ENCODE data around the gene MKX.

Gene MKX

DNA sequence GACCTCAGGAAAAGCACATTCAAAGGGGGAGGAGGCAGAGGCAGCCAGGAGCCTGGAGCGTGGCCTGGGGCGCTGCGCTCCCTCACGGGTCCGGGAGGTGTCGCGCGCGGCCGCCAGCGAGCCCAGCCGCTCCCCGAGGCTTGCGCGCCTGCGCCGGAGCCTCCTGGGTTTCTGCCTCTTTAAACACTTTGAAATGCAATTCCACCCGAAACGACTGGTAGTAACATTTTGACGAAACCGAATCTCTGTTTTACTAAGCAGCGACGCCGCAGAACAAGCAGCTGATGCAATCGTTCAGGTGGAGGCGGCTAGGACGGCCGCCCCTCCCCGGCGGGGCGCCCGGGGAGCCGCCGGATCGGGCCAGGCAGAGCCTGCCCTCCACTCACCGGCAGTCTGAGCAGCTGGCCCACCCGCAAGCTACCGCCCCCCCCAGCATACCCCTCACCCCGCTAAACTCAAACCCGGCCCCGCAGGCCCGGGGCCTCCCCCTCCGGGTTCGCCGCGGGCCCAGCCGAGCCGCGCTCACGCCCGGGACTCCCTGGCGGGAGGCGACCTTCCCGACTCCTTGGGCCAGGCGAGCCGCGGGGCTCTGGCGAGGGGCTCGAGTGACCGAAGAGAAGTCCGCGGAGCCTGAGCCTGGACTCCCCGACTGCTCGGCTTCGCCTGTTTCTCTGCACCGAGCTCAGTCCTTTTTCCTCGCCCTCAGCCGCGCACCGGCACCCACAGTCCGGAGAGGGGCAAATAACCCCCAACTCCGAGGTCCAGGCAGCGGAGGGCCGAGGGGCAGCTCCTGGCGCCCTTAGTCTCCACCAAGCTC is 3.2 kb downstream of the MKX start:
- no peak for DNase-seq (ENCODE audit: low read depth)

GRCh38 chr10:27741173-27742091 is 4.2 kb downstream of the MKX start:
- DNase-seq (ENCODE audit: low read depth): no peak

DNA sequence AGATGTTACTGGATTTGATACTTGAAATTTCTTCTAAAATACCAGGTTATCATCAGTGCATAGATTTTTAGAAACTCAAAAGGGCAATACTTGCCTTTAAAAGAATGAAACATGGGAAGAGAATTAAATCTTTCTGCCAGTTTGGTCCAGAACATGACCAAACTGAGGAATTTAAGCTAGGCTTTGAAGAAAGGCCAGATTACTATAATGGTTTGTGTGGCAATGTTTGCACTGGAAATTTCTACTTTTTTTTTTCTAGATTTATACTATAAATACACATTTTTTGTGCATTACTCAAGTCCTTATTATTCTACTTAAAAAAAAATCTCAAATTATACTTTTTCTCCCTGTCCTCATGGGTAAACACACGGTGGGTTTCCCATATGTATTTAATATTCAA is 9.2 kb downstream of the MKX start:
- no peak for DNase-seq (ENCODE audit: low read depth)

- no peak for DNase-seq (ENCODE audit: low read depth)
Measured at GRCh38 chr10:27730041-27730440, 15.6 kb downstream of the MKX start.

DNA sequence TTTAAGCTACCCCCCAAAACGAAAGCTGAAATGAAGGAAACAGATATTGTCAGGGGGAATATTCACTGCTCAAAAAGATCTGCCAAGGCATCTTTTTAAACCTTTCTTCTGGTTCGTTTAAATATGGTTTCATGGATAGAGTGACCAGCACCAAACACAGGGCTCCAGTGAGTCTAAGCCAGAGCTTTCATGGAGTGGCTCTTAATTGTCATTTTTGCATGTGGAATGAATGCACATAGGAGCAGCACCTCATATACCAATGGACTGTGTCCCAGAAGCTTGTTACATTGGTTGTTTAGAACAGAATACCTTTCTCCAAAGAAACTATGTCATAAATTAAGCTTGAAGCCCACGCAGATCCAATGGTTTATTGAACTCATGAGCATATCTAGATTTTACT is 17.3 kb downstream of the MKX start:
- no peak for DNase-seq (ENCODE audit: low read depth)

- DNase-seq (ENCODE audit: low read depth): no peak
Measured at GRCh38 chr10:27724287-27724686, 21.3 kb downstream of the MKX start.

GRCh38 chr10:27723436-27723835 is 22.2 kb downstream of the MKX start:
- DNase-seq (ENCODE audit: low read depth): no peak

- no peak for DNase-seq (ENCODE audit: low read depth)
Measured at GRCh38 chr10:27720529-27720928, 25.1 kb downstream of the MKX start.

GRCh38 chr10:27719052-27719451 is 26.6 kb downstream of the MKX start:
- DNase-seq (ENCODE audit: low read depth): no peak

- DNase-seq (ENCODE audit: low read depth): no peak
Measured at GRCh38 chr10:27717861-27718260, 27.8 kb downstream of the MKX start.

GRCh38 chr10:27717224-27717623 is 28.4 kb downstream of the MKX start:
- no peak for DNase-seq (ENCODE audit: low read depth)

DNA sequence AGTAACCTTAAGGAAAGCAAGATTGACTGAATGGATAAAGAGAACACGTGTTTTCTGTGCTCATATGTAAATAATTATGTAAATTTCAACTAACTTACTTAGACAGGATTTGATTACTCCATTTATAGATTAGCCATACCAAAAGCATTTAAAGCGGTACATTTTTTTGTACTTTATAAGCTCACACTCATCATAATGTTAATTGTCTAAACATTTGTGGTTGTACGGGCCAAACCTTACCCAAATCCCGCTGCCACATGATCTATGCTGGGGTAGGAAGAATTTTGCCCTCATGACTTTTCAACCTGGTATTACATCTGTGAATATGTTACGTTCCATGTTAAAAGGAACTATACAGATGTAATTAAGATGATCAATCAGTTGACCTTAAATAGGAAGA is 29.1 kb downstream of the MKX start:
- DNase-seq (ENCODE audit: low read depth): no peak

- DNase-seq (ENCODE audit: low read depth): no peak
Measured at GRCh38 chr10:27715505-27715904, 30.1 kb downstream of the MKX start.

DNA sequence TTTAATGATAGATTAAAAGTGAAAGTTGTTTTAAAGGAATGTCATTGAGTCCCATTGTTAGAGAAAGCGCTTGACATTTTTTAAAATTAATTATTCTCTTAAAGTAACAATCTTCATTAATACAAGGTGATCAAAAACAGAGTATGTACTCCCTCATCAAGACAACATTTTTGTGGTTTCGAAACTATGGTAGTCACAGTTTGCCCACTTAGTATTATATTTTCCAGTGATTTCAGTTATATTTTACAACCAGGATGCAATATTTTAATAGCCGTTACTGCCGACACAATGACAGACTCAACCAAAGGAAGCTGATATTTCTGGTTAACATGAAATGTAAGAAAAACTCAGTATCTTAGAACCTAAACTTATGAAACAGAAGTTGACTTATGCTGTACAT is 31.3 kb downstream of the MKX start:
- no peak for DNase-seq (ENCODE audit: low read depth)

- no peak for DNase-seq (ENCODE audit: low read depth)
Measured at GRCh38 chr10:27713941-27714340, 31.7 kb downstream of the MKX start.

DNA sequence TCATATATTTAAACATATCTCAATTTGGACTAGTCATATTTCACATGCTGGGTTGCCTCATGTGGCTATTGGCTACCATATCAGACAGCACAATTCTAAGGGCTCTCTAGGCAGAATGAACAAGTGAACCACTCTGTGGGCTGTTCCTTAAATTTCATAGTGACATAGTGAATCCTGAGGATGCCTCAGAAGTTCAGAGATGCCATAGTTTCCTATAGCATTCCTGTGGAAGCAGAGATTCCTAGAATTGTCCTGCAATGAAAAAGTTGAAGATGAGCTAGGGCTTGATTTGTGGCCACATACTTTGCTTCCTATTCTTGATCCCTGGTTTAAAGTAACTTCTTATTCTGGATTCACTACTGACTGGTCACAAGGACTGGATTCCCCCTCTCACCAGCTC is 35.6 kb downstream of the MKX start:
- DNase-seq (ENCODE audit: low read depth): no peak

DNA sequence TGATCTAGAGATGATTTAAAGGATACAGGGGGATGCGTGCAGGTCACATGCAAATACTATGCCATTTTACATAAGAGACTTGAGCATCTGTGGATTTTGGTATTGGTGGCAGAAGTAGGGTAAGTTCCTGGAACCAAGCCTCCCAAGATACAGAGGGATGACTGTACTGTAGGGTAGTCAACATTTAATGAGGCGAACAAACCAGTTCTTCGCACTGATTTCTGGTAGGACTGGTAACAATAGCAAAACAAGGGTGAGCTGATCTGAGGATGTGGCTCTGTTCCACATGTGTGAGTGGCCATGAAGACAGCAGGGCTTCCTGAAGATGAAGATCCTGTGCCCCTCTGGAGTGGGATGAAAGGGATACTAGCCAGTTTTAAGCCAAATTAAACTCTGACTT is 36.3 kb downstream of the MKX start:
- DNase-seq (ENCODE audit: low read depth): no peak

- no peak for DNase-seq (ENCODE audit: low read depth)
Measured at GRCh38 chr10:27701938-27702537, 43.6 kb downstream of the MKX start.

- no peak for DNase-seq (ENCODE audit: low read depth)
Measured at GRCh38 chr10:27699776-27700175, 45.8 kb downstream of the MKX start.

- DNase-seq (ENCODE audit: low read depth): no peak
Measured at GRCh38 chr10:27698961-27699360, 46.7 kb downstream of the MKX start.

DNA sequence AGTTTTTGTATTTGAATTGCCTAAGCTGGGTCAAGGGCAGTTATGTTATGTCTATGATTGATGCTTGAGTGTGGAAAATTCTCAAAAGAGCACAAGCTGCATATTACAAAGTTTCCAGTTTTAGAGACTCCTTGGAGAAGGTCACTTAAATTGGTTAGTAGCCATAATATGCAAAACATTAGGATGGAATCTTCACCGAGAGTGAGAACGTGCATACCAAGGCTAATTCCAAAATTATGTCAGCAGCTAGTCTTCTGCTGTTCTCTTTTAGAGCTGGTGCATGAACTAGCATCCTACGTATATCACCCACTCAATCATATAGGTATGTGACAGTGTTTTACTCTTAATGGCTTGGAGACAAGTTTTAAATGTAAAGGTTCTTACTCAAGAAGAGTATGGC is 49.2 kb downstream of the MKX start:
- no peak for DNase-seq (ENCODE audit: low read depth)

DNA sequence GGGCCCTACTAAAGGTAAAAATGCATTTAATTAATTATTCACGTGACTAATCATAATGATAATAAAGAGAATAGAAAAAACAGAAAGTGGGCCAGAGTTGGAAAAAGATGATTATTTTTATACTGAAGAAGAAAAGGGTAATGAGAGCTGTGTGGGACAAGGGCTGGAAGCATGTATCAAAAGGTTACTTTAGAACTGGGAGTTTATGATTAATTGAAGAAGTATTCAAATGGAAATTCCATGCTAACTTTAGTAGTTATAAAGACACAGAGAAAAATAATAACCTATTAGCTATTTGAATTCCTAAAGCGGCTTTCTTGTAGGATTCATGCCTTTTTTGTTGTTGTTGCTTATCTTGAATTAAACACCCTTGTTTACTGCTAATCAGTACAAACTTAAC is 49.9 kb downstream of the MKX start:
- no peak for DNase-seq (ENCODE audit: low read depth)

- DNase-seq (ENCODE audit: low read depth): no peak
Measured at GRCh38 chr10:27695088-27695487, 50.5 kb downstream of the MKX start.

All from HS-27A (cell line).